WERI-Rb-1 (cell line): ENCODE measurements around the gene WASL.

ENCODE experiments used
- DNase-seq: peaks from one replicate; pipeline ENCODE4 v3.0.0-alpha.2; 2020
- H3K27ac ChIP-seq: fragments of 250-450 bp; sonication (Bioruptor Pico); 2 replicates; pipeline ENCODE4 v1.5.1; 2020; ENCODE audit warnings: mild to moderate bottlenecking, moderate library complexity
- H3K27me3 ChIP-seq: fragments of 250-450 bp; sonication (Bioruptor Pico); 2 replicates; pipeline ENCODE4 v1.5.1; 2021; ENCODE audit warnings: mild to moderate bottlenecking, low read depth, moderate library complexity; ENCODE audit not compliant: insufficient read depth, severe bottlenecking
- H3K36me3 ChIP-seq: fragments of 250-450 bp; sonication (Bioruptor Pico); 2 replicates; pipeline ENCODE4 v1.5.1; 2020; ENCODE audit warnings: mild to moderate bottlenecking, moderate library complexity
- H3K4me3 ChIP-seq: 2 replicates; pipeline ENCODE4 v1.5.1; 2011; ENCODE audit warnings: low read depth, mild to moderate bottlenecking, control low read depth, low read length
- H3K9me3 ChIP-seq: fragments of 250-450 bp; sonication (Bioruptor Pico); 2 replicates; pipeline ENCODE4 v1.5.1; 2021; ENCODE audit warnings: mild to moderate bottlenecking, moderate library complexity; ENCODE audit not compliant: severe bottlenecking
- CTCF ChIP-seq: IDR thresholded peaks from 2 replicates; pipeline ENCODE4 v1.5.1; 2011; ENCODE audit warnings: low read depth, mild to moderate bottlenecking, control low read depth, inconsistent platforms, low read length

WASL gene

DNA sequence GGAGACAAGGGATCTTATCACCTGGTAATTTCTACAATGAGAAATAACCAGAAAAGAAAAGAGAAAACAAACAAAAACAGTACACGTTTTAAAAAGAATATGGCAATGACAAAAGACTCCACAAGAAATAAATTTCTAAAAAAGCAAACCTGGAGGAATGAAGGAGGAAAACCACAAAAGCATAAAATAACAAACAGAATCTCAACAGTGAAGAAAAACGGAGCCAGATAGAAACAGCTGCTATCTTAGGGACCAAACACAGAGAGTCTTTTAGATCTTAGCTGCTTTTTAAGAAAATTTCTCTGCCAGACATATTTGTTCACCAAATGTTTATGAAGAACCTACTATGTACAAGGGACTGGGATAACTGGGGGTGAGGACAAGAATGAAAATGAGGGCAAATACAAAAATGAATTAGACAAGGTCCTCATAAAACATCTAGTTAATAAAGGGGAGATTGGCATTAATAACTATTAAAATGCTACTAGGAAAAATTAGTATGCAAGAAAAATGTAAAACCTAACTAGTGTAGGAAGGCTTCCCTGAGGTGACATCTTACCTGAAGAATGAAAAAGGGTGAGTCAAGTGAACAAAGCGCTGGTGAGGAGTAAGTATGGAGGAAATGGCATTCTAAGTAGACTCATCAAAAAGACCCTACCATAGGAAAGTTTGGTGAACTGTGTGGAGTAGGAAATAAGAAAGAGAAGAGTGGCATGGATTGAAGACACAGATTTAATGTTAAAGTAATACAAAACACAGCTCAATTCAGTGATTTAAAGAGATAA is 34.3 kb downstream of the WASL start:
- Histone ChIP-seq H3K27me3 (no peaks in the 10 kb centered on the region), H3K9me3 (no peaks in the 10 kb centered on the region), H3K36me3 (no peaks in the 10 kb centered on the region; the same call in 1 of the 2 replicates), H3K27ac (no peak overlapping the region), H3K4me3 (no peak overlapping the region)
- DNase-seq: no peak
- TF ChIP-seq CTCF: no peak

DNA sequence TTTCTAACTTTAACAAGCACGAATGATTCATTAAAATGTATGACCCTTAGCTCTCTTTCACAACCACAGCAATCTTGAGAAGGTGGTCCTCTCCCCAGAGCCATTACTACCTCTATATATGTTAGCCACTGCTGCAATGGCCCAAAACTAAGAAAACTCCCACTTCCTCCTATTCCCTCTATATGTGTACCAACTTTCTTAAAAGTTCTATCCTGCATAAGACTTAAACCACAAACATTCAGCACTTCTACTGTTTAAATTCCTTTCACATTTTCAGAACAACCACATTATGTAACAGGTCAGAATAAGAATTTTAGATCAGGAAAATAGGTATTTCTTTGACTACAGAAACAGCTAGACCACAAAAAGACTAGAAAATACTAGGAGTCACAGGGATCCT is 36.2 kb downstream of the WASL start:
- Histone ChIP-seq H3K27me3 (no peaks in the 10 kb centered on the region), H3K36me3 (peaks cover 9% of the 10 kb centered on the region), H3K4me3 (no peak overlapping the region), H3K9me3 (no peaks in the 10 kb centered on the region), H3K27ac (no peak overlapping the region)
- no peak for TF ChIP-seq CTCF
- DNase-seq: no peak

GRCh38 chr7:123711832-123712293 is 36.9 kb downstream of the WASL start:
- Histone ChIP-seq H3K4me3 (no peak overlapping the region), H3K9me3 (no peaks in the 10 kb centered on the region), H3K36me3 (peaks cover 17% of the 10 kb centered on the region), H3K27me3 (no peaks in the 10 kb centered on the region), H3K27ac (no peak overlapping the region)
- TF ChIP-seq CTCF: no peak
- DNase-seq: no peak

GRCh38 chr7:123710683-123711082 is 38.1 kb downstream of the WASL start:
- Histone ChIP-seq H3K27ac (no peak overlapping the region), H3K27me3 (no peaks in the 10 kb centered on the region), H3K36me3 (peaks cover 20% of the 10 kb centered on the region), H3K4me3 (no peak overlapping the region), H3K9me3 (no peaks in the 10 kb centered on the region)
- no peak for TF ChIP-seq CTCF
- no peak for DNase-seq

- Histone ChIP-seq H3K27me3 (no peaks in the 10 kb centered on the region), H3K36me3 (peaks cover 25% of the 10 kb centered on the region), H3K27ac (no peak overlapping the region), H3K4me3 (no peak overlapping the region), H3K9me3 (no peaks in the 10 kb centered on the region)
- no peak for TF ChIP-seq CTCF
- DNase-seq: no peak
Observed at GRCh38 chr7:123709525-123709924, 39.3 kb downstream of the WASL start.
